Stomach smooth muscle (tissue), 2 donors: ENCODE measurements around the gene ZNF597.

ENCODE experiments used
- H3K27ac ChIP-seq: one replicate; pipeline ENCODE4 v1.7.0; 2013; ENCODE audit warnings: mild to moderate bottlenecking, low read length, inconsistent platforms
- H3K27me3 ChIP-seq, 2 donors: one replicate each; pipeline ENCODE4 v1.7.0; 2013; ENCODE audit warnings: low read length in 2 of 2; ENCODE audit not compliant: insufficient read depth in 2 of 2, control insufficient read depth in 1 of 2
- H3K36me3 ChIP-seq, 2 donors: one replicate each; pipeline ENCODE4 v1.7.0; 2013; ENCODE audit warnings: low read length in 2 of 2; ENCODE audit not compliant: control insufficient read depth in 2 of 2, insufficient read depth in 2 of 2
- H3K4me1 ChIP-seq: one replicate; pipeline ENCODE4 v1.7.0; 2013; ENCODE audit warnings: low read length; ENCODE audit not compliant: control insufficient read depth, insufficient read depth
- H3K4me3 ChIP-seq, 2 donors: one replicate each; pipeline ENCODE4 v1.7.0; 2013; ENCODE audit warnings: low read length in 2 of 2
- H3K9ac ChIP-seq, 2 donors: one replicate each; pipeline ENCODE4 v1.7.0; 2013; ENCODE audit warnings: low read length in 2 of 2, mild to moderate bottlenecking in 1 of 2
- H3K9me3 ChIP-seq, 2 donors: one replicate each; pipeline ENCODE4 v1.7.0; 2013; ENCODE audit warnings: low read length in 2 of 2; ENCODE audit not compliant: control insufficient read depth in 2 of 2
- donor health status: healthy.
- donor health status: Pancreatic carcinoma.

The ZNF597 gene

DNA sequence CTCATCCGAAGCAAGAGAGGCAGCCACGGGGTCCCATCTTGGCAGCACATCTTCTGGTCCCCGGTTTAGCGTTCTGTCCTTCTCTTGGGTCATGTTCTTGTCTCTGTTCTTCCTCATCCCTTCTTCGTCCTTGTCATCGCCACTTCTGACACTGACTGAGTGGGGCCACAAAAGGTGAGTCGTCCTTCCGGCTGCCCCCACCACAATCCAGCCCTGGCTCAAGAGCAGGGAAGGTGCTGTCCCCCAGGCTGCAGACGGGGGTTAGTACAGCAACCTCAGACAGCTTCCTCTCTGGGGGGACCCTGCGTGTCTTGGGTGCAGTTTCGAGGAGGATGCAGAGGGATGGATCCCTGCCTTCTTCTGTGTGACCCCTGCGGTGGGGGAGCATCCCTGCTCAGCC lies 22.0 kb upstream of the ZNF597 start:
- Histone ChIP-seq H3K27me3 (no peaks in the 10 kb centered on the region), H3K9ac (no peak overlapping the region), H3K9me3 (no peaks in the 10 kb centered on the region), H3K4me3 (no peak overlapping the region), H3K4me1 (peaks cover 36% of the 10 kb centered on the region), H3K36me3 (peaks cover 6% of the 10 kb centered on the region in 2 donors), H3K27ac (no peak overlapping the region)

DNA sequence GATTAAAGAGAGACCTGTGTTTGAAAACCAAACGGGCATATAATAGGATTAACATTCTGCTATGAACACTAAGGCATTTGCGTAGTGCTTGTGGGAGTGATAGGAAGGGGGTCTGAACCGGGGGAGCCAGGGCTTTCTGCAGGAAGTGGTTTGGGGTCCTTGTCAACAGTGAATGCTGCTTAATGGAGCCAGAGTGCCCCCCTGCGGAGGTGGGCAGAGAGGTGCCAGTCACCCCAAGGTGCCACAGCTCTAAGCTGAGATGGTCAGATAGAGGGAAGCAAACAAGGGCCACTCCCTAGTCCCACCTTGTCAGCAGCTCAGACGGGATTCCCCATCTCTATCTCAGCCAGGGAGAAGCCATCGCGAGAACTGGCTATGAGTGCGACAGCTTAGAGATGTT lies 17.8 kb upstream of the ZNF597 start:
- no peak overlapping the region for H3K27ac ChIP-seq

GRCh38 chr16:3460585-3460984 lies 17.3 kb upstream of the ZNF597 start:
- H3K4me1 ChIP-seq: peaks cover 43% of the 10 kb centered on the region
- H3K36me3 ChIP-seq: no peaks in the 10 kb centered on the region
- no peaks in the 10 kb centered on the region for H3K27me3 ChIP-seq
- no peak overlapping the region for H3K27ac ChIP-seq
- no peaks in the 10 kb centered on the region for H3K9me3 ChIP-seq
- no peak overlapping the region for H3K4me3 ChIP-seq
- H3K9ac ChIP-seq: no peak overlapping the region

More for the DNA sequence above, 17.8 kb upstream of the ZNF597 start:
- no peaks in the 10 kb centered on the region for H3K9me3 ChIP-seq
- peaks cover 43% of the 10 kb centered on the region for H3K4me1 ChIP-seq
- H3K36me3 ChIP-seq: peaks cover 3% of the 10 kb centered on the region in 2 donors
- H3K27me3 ChIP-seq: no peaks in the 10 kb centered on the region
- H3K4me3 ChIP-seq: no peak overlapping the region
- H3K9ac ChIP-seq: no peak overlapping the region

DNA sequence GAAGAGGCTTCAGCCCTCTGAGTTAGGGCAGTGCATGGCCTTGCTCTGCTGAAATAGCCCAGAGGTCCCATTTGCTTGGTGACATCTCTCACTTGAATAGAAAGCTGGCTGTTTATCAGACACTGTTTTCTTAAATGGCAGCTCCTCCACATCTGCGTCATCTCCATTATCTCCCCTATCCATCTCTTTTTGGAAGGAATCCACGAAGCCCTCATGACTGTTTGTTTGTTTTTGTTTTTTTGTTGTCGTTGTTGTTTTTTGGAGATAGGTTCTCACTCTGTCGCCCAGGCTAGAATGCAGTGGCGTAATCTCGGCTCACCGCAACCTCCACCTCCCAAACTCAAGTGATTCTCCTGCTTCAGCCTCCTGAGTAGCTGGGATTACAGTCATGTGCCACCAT lies 16.8 kb upstream of the ZNF597 start:
- H3K27ac ChIP-seq: no peak overlapping the region

DNA sequence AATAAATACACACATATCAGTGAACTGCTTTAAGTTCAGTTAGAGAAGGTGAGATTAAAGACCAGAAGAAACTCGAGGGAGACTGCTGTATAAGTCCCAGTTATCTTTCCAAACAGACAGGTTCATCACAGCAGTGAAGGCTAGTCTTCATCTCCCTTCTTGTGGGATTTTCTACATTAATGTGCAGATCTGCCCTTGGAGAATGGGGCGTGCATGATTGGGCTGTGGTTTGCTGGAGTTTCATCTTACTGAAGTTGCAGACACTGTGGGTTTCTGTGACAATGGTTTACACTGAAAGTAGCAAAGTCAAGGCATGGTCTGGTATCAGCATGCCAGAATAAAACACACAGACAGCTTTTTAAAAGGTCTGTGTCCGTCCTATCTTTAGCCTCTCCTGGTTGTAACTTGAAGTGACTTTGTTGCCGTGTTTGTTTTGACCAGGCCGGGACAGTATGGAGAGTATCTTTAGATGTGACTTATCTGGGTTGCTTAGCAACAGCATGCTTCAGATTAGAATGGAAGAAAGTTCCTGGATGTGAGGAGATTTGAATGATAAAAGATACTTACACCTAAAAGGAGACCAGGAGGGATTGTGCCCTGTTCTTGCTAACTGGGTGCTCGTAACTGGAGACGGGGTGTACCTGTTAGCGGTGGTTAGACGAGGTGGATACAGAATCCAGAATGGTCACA lies 16.2 kb upstream of the ZNF597 start:
- no peaks in the 10 kb centered on the region for H3K27me3 ChIP-seq
- H3K9me3 ChIP-seq: no peaks in the 10 kb centered on the region
- H3K4me1 ChIP-seq: peaks cover 41% of the 10 kb centered on the region
- peak overlapping the region; percentile 87 to 93 for H3K9ac ChIP-seq
- H3K36me3 ChIP-seq: no peaks in the 10 kb centered on the region
- H3K27ac ChIP-seq: peak overlapping the region; percentile 88
- peak overlapping the region; percentile 81 to 95 for H3K4me3 ChIP-seq

More for the DNA sequence above, 16.8 kb upstream of the ZNF597 start:
- Histone ChIP-seq H3K4me1 (peaks cover 43% of the 10 kb centered on the region), H3K36me3 (no peaks in the 10 kb centered on the region), H3K9ac (no peak overlapping the region), H3K4me3 (peak overlapping the region in 1 of 2 donors; percentile 81), H3K9me3 (no peaks in the 10 kb centered on the region), H3K27me3 (no peaks in the 10 kb centered on the region)

DNA sequence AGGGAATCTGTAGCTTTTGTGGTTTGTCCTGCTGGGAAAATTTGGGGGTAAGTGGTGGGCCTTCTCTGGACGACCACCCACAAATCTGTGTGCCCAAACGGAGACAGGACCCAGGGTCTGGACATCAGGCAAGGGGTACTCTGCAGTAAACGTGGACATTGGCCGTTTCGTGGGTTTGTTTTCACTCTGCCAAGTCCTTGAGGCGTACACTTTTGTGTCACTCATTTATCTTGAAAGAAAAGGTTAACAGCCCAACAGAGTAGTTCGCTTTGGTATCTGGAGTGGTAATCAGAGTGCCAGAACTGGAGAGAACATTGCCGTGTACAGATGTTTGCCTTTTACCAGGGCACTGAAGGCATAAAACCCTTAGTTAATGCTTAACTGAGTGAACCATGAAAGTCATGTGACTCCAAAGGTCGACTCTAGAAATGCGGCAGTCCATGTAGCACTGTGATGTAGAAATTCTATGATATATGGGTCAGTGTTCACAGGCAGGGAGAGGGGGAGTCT lies 15.6 kb upstream of the ZNF597 start:
- no peaks in the 10 kb centered on the region for H3K9me3 ChIP-seq
- no peaks in the 10 kb centered on the region for H3K36me3 ChIP-seq
- H3K27ac ChIP-seq: peak overlapping the region; percentile 88
- H3K4me3 ChIP-seq: peak overlapping the region; percentile 81 to 95
- peak overlapping the region; percentile 87 to 93 for H3K9ac ChIP-seq
- no peaks in the 10 kb centered on the region for H3K27me3 ChIP-seq
- H3K4me1 ChIP-seq: peaks cover 38% of the 10 kb centered on the region

- Histone ChIP-seq H3K27me3 (no peaks in the 10 kb centered on the region), H3K27ac (peak overlapping the region; percentile 88), H3K36me3 (no peaks in the 10 kb centered on the region), H3K4me1 (peaks cover 38% of the 10 kb centered on the region), H3K9ac (peak overlapping the region; percentile 87 to 93), H3K4me3 (peak overlapping the region; percentile 81 to 95), H3K9me3 (no peaks in the 10 kb centered on the region)
Observed at GRCh38 chr16:3458278-3458851, 15.1 kb upstream of the ZNF597 start.

DNA sequence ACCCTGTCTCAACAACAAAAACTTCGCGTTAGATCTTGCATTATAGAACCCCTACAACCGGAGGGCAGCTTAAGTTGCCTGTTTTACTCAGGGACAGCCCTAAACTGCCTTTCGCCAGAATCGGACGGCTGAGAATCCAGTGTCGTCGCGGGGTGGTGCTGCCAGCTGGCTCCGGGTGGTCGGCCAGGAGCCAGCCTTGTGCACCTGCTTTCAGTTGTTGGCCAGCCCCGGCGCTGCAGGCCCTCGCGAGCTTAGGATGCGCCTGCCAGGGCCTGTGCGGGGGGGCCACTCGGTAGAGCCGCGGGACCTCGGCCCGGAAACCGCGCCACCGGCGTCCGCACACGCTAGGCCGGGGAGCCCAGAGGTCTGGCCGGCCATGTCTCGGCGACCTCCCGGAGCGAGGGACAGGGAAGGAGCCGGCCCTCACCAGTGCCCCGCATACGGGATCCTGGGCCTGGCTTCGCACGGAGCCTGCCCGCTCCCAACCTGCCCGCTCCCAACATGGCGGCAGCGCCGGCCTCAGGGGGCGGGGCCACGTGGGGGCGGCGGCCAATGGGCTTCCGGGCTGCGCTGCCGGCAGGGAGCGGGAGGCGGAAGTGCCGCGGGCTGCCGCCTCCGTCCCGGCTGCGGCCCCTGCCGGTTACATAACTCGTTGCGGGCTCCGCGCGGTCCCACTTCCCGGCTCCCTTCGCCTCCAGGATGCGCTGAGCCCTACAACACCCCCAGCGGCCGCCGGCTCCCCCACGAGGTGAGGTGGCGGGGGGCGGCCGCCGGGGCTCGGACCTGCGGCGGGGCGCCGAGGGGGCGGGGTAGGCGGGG lies 14.3 kb upstream of the ZNF597 start:
- H3K4me3 ChIP-seq: peak overlapping the region; percentile 68 to 95
- peaks cover 38% of the 10 kb centered on the region for H3K4me1 ChIP-seq
- H3K9ac ChIP-seq: peak overlapping the region; percentile 87 to 95
- no peaks in the 10 kb centered on the region for H3K36me3 ChIP-seq
- H3K27ac ChIP-seq: peak overlapping the region; percentile 88
- H3K9me3 ChIP-seq: no peaks in the 10 kb centered on the region
- no peaks in the 10 kb centered on the region for H3K27me3 ChIP-seq

DNA sequence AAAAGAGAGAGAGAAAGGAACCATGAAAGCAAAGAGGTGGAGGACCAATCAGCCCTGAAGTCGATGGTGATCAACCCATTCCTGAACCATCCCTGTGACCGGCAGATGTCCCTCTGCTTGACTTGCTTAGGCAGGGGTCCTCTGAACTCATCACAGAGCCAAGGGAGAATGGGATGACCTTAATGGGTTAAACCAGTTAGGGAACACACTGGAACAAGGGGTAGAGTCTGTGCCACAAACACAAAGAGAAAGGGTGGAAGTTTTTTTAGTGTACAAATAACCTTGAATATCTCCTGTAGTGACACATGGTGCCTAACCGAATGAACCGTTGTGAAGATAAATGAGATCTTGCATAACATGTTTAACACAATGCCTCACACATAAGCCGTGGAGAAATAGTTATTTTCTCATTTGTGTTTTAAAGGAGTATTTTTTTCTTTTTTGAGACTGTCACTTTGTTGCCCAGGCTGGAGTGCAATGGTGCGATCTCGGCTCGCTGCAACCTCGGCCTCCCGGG lies 11.4 kb upstream of the ZNF597 start:
- H3K36me3 ChIP-seq: no peaks in the 10 kb centered on the region
- no peaks in the 10 kb centered on the region for H3K9me3 ChIP-seq
- no peak overlapping the region for H3K27ac ChIP-seq
- H3K4me3 ChIP-seq: no peak overlapping the region
- H3K9ac ChIP-seq: no peak overlapping the region
- no peaks in the 10 kb centered on the region for H3K27me3 ChIP-seq
- peaks cover 19% of the 10 kb centered on the region for H3K4me1 ChIP-seq

GRCh38 chr16:3454093-3454492 lies 10.8 kb upstream of the ZNF597 start:
- H3K36me3 ChIP-seq: no peaks in the 10 kb centered on the region
- no peaks in the 10 kb centered on the region for H3K9me3 ChIP-seq
- H3K9ac ChIP-seq: no peak overlapping the region
- H3K27me3 ChIP-seq: no peaks in the 10 kb centered on the region
- H3K27ac ChIP-seq: no peak overlapping the region
- no peak overlapping the region for H3K4me3 ChIP-seq
- peaks cover 13% of the 10 kb centered on the region for H3K4me1 ChIP-seq
